GM10266 (cell line): ENCODE results near the gene MAGI1.

Experiments
- DNase-seq: peaks from one replicate; pipeline ENCODE4 v3.0.0; 2012; ENCODE audit errors: extremely low spot score
- TF ChIP-seq, protein P1 (sequence below): IDR thresholded peaks from 2 replicates; pipeline ENCODE4 v1.5.1; 2012; ENCODE audit warnings: mild to moderate bottlenecking, low read depth; ENCODE audit not compliant: control insufficient read depth, insufficient read depth; ENCODE audit errors: missing control alignments

The MAGI1 gene

DNA sequence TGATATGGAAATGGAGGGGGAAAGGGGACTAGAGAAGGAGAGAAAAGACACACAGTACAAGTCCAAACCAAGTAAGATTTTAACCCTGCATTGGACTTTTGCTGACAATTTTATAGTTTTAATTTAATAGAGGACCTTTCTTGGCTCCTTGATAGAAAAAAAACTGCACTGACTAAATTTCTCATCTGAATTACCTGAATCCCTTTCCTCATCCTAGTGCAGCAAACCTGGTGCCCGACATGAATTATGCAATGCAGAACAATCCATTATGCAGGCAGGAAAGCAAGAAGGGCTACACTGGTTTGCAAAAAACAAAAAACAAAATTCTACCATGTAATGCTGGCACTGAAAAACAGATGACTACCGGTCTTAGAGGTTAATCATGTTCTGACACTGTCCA is 15.5 kb downstream of the MAGI1 start:
- no peak for DNase-seq
- TF ChIP-seq, protein P1, sequence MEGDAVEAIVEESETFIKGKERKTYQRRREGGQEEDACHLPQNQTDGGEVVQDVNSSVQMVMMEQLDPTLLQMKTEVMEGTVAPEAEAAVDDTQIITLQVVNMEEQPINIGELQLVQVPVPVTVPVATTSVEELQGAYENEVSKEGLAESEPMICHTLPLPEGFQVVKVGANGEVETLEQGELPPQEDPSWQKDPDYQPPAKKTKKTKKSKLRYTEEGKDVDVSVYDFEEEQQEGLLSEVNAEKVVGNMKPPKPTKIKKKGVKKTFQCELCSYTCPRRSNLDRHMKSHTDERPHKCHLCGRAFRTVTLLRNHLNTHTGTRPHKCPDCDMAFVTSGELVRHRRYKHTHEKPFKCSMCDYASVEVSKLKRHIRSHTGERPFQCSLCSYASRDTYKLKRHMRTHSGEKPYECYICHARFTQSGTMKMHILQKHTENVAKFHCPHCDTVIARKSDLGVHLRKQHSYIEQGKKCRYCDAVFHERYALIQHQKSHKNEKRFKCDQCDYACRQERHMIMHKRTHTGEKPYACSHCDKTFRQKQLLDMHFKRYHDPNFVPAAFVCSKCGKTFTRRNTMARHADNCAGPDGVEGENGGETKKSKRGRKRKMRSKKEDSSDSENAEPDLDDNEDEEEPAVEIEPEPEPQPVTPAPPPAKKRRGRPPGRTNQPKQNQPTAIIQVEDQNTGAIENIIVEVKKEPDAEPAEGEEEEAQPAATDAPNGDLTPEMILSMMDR = no peak

DNA sequence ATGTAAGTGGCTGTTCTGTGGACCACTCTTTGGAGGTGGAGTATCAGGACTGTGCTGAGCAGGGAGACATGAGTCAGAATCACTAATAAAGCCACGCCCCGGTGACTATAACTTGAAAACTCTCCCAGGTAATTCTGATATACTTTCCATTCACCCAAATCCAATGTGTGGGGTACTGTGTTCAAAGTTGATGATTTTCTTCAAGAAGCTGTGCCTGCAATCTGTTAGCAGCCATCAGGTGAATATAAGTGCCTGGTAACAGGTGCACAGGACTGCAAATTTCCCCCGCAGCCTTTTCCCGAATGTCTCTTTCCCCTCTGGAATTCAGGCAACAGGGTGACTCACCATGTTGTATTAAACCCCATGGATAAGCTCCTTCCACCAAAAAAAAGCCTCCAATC is 17.0 kb downstream of the MAGI1 start:
- TF ChIP-seq, protein P1 = no peak
- no peak for DNase-seq

DNA sequence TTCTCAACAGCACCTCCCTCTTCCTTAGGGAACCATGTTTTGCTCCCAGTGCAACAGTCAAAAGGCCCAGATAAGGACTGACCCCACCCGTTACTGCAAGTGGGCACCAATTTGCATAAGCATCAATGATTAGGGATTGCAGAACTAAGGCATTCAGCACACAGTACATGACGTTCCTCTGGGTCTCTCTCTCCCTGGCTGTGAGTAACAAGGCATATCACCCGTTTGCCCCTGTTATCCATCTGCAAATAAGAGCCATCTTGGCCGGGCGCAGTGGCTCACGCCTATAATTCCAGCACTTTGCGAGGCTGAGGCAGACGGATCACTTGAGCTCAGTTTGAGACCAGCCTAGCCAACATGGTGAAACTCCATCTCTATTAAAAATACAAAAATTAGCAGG is 18.8 kb downstream of the MAGI1 start:
- DNase-seq = no peak
- TF ChIP-seq, protein P1 = no peak

- TF ChIP-seq, protein P1 = no peak
- no peak for DNase-seq
Measured at GRCh38 chr3:66018057-66019033, 20.4 kb downstream of the MAGI1 start.

DNA sequence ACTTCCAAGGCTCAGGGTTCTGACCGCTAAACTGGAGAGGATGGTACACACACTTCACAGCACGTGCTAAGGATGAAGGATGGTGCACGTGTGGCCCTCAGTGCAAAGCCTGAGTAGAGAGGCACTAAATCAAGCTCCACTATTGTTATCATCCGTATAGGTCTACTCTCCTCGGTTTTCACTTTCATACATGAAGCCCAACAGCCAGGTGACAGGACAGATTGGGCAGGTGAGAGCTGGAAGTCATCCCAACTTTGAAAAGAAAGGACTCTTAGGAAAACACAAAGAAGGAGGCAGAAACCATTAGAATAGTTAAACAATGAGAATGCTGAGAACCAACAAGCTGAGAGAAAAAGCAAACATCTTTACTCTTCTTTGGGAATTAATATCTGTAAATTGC is 21.1 kb downstream of the MAGI1 start:
- TF ChIP-seq, protein P1 = no peak
- no peak for DNase-seq

- DNase-seq = no peak
- TF ChIP-seq, protein P1 = no peak
Measured at GRCh38 chr3:66017084-66017483, 21.6 kb downstream of the MAGI1 start.

- TF ChIP-seq, protein P1 = no peak
- no peak for DNase-seq
Measured at GRCh38 chr3:66015841-66016240, 22.9 kb downstream of the MAGI1 start.
